Stimulated activated effector memory CD8-positive, alpha-beta T cell treated with anti-CD3 and anti-CD28 coated beads, Interleukin-12 subunit alpha, Interleukin-12 subunit beta, amount 100 ng/mL, for 72 hours (primary cell): ENCODE measurements around the gene DPP10.

ENCODE experiments used
- ATAC-seq: fragments of 150-1000 bp; cut with Tn5 transposase; 2 replicates; pipeline ENCODE4 v1.10.0; 2021
- DNase-seq, 2 donors: peaks; one replicate each; pipeline ENCODE4 v3.0.0; 2021 to 2022; ENCODE audit warnings: low spot score in 2 of 2
- H3K27ac Mint-ChIP-seq: one replicate; pipeline ENCODE4 v1.8.0; 2022; ENCODE audit warnings: mild to moderate bottlenecking, mixed read lengths
- H3K36me3 Mint-ChIP-seq: one replicate; pipeline ENCODE4 v1.8.0; 2022; ENCODE audit warnings: mild to moderate bottlenecking, mixed read lengths
- H3K4me1 Mint-ChIP-seq: one replicate; pipeline ENCODE4 v1.8.0; 2022; ENCODE audit warnings: mixed read lengths
- H3K4me3 Mint-ChIP-seq: one replicate; pipeline ENCODE4 v1.8.0; 2022; ENCODE audit warnings: mild to moderate bottlenecking, mixed read lengths
- H3K9me3 Mint-ChIP-seq: one replicate; pipeline ENCODE4 v1.8.0; 2022; ENCODE audit warnings: mixed read lengths

Gene DPP10

GRCh38 chr2:114542695-114543094 lies 100.3 kb downstream of the DPP10 start:
- Mint-ChIP-seq H3K4me1 (no peaks in the 10 kb centered on the region), H3K9me3 (peaks cover 2% of the 10 kb centered on the region), H3K36me3 (no peaks in the 10 kb centered on the region), H3K27ac (no peak overlapping the region), H3K4me3 (no peak overlapping the region)
- DNase-seq, result no peak
- no peak for ATAC-seq

- ATAC-seq, result no peak
- Mint-ChIP-seq H3K27ac (no peak overlapping the region), H3K9me3 (peaks cover 2% of the 10 kb centered on the region), H3K4me1 (no peaks in the 10 kb centered on the region), H3K36me3 (no peaks in the 10 kb centered on the region), H3K4me3 (no peak overlapping the region)
- no peak for DNase-seq
Observed at GRCh38 chr2:114543236-114543766, 100.9 kb downstream of the DPP10 start.

GRCh38 chr2:114545052-114545451 lies 102.6 kb downstream of the DPP10 start:
- no peaks in the 10 kb centered on the region for H3K4me1 Mint-ChIP-seq
- ATAC-seq (no peak), DNase-seq (no peak)
- H3K9me3 Mint-ChIP-seq, result peaks cover 2% of the 10 kb centered on the region
- no peak overlapping the region for H3K27ac Mint-ChIP-seq
- no peak overlapping the region for H3K4me3 Mint-ChIP-seq
- no peaks in the 10 kb centered on the region for H3K36me3 Mint-ChIP-seq

DNA sequence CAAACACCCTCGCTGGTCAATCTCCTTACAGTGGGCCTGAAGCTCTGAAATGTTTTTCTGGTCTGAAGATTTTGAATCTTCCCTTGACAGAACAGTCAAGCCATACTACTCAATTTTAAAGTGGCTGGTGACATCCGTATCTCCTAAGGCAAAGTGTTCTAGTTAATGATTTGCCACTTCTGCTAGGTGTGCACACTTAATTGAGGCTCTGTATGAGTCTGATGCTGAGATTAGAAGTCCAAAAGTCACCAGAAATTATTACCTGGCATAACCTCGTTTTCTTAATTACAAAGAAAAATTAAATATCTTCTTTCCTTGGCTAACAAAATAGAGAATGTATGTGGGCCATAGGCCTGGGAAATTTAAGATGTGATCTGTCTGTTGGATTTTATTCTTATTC lies 104.1 kb downstream of the DPP10 start:
- H3K9me3 Mint-ChIP-seq, result peaks cover 2% of the 10 kb centered on the region
- ATAC-seq (no peak), DNase-seq (no peak)
- H3K36me3 Mint-ChIP-seq, result no peaks in the 10 kb centered on the region
- H3K4me3 Mint-ChIP-seq, result no peak overlapping the region
- H3K27ac Mint-ChIP-seq, result no peak overlapping the region
- H3K4me1 Mint-ChIP-seq, result no peaks in the 10 kb centered on the region

DNA sequence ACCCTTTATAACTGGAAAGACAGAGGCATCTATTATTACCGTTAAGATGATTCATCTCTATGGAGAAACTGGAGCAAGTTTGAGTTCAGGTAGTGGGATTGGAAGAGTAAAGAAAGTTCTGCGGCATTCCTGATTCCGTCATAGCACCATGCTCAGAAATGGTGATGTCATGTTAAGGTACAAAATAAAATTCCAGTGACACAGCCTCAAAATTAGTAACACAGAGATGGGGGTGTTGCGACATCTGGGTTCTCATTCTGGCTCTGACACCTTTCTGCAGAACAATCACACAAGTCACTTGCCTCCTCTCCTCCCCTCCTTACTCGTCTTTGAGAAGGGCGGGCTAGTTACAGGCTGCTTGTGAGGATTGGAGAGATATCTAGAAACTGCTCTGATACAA lies 105.7 kb downstream of the DPP10 start:
- H3K27ac Mint-ChIP-seq, result no peak overlapping the region
- no peak overlapping the region for H3K4me3 Mint-ChIP-seq
- H3K36me3 Mint-ChIP-seq, result no peaks in the 10 kb centered on the region
- no peaks in the 10 kb centered on the region for H3K4me1 Mint-ChIP-seq
- ATAC-seq (no peak), DNase-seq (no peak)
- H3K9me3 Mint-ChIP-seq, result peaks cover 2% of the 10 kb centered on the region

DNA sequence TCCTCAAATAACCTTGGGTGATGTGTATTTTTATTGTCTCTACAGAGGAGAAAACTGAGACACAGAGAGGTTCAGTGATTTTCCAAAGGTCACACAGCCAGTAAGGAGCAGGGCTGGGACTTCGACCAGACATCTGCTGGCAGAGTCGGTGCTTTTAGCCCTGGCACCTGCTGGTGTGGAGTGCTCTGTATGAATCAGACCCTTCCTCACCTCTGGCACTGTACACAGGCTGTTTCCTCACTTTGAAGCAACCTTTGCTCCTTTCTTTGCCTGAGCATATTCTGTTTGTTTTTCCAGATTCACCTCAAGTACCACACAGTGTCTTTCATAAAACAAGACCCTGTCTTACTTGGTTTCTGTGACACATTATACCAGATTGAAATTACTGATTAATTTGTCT lies 107.9 kb downstream of the DPP10 start:
- Mint-ChIP-seq H3K4me1 (no peaks in the 10 kb centered on the region), H3K9me3 (no peaks in the 10 kb centered on the region), H3K4me3 (no peak overlapping the region), H3K27ac (no peak overlapping the region), H3K36me3 (no peaks in the 10 kb centered on the region)
- no peak for ATAC-seq
- DNase-seq, result no peak

DNA sequence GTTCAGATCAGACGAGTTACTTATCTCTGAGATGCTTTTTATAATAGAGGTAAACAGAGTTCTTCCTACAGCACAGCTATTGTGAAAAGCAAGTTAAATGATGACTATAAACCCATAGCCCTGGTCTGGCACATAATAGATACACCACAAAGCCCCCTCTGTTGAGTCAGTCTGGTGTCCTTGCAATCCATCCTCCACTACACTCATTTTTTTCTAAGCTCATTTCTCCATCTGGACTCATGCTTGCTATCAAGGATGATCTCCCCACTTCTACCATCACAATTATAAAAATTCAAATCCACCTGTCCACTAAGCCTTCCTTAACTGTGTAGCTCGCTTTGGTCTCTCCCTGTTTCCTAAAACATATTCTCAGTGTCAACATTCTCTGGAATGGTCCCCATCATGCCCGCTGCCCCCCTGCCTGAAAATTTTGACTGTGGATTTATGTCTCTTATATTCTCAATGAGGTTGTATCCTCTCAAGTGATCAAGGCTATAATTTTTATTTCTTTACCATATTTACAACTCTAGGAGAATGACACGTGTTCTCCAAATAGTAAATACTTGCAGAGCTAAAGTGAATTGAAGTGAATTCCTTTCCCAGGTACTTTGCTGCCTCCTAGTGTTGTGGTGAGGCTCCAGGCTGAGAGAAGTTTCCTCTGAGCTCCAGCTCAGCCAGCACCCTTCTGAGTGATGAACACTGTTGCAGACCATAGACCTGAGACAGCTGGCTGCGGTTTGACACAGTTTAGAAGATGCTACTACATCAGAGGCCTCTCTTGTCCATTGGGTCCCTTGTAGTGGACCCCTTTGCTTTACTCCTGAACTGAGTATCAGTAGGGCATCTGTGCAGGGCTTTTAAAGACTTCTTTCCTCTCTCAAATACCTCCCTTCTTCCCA lies 108.7 kb downstream of the DPP10 start:
- DNase-seq, result no peak
- Mint-ChIP-seq H3K36me3 (no peaks in the 10 kb centered on the region), H3K9me3 (no peaks in the 10 kb centered on the region), H3K27ac (no peak overlapping the region), H3K4me1 (no peaks in the 10 kb centered on the region), H3K4me3 (no peak overlapping the region)
- ATAC-seq, result no peak

DNA sequence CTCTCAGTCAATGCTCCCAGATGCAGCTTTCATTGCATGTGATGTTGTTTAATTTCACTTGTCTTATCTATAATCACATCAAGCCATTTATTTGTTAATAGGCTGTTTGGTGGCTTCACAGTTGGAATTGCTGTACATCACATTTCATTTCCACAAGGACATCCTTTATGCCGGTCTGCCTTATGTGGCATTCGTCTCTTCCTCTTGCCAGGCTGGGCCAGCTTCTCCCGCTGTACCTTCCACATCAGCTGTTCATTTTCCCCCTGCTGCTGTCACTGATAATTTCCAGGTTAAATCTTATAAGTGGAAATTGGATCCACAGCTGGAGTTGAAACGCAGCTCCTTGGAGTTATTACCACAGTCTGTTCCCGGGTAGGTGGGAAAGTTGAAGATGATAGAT lies 110.6 kb downstream of the DPP10 start:
- ATAC-seq (no peak), DNase-seq (no peak)
- Mint-ChIP-seq H3K4me3 (no peak overlapping the region), H3K9me3 (peaks cover 5% of the 10 kb centered on the region), H3K36me3 (no peaks in the 10 kb centered on the region), H3K27ac (no peak overlapping the region), H3K4me1 (no peaks in the 10 kb centered on the region)

DNA sequence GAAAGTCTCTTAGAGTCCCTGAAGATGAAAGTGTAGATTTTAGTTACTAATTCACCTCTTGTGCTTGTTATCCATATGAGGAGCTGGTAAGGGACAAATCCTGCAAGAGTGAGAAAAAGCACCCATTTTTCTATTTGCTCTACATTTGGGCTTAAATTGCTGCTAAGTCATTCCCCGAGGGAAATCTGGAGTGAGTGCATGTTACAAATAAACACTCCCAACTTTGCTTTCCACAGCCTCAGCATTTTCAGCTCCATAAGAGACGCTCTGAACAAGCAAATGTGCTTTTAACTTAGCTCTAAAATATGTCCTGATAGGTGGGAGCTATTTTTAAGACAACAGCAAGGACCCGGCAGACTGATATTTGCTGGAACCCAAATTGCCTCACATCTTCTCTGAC lies 126.7 kb downstream of the DPP10 start:
- Mint-ChIP-seq H3K27ac (no peak overlapping the region), H3K4me3 (no peak overlapping the region), H3K9me3 (no peaks in the 10 kb centered on the region), H3K4me1 (no peaks in the 10 kb centered on the region), H3K36me3 (no peaks in the 10 kb centered on the region)
- DNase-seq (no peak), ATAC-seq (no peak)

GRCh38 chr2:114577657-114578056 lies 135.2 kb downstream of the DPP10 start:
- Mint-ChIP-seq H3K4me1 (no peaks in the 10 kb centered on the region), H3K27ac (no peak overlapping the region), H3K9me3 (no peaks in the 10 kb centered on the region), H3K36me3 (no peaks in the 10 kb centered on the region), H3K4me3 (no peak overlapping the region)
- DNase-seq (no peak), ATAC-seq (no peak)

- Mint-ChIP-seq H3K4me3 (no peak overlapping the region), H3K4me1 (no peaks in the 10 kb centered on the region), H3K9me3 (no peaks in the 10 kb centered on the region), H3K36me3 (no peaks in the 10 kb centered on the region), H3K27ac (no peak overlapping the region)
- DNase-seq (no peak), ATAC-seq (no peak)
Observed at GRCh38 chr2:114579542-114579941, 137.1 kb downstream of the DPP10 start.

DNA sequence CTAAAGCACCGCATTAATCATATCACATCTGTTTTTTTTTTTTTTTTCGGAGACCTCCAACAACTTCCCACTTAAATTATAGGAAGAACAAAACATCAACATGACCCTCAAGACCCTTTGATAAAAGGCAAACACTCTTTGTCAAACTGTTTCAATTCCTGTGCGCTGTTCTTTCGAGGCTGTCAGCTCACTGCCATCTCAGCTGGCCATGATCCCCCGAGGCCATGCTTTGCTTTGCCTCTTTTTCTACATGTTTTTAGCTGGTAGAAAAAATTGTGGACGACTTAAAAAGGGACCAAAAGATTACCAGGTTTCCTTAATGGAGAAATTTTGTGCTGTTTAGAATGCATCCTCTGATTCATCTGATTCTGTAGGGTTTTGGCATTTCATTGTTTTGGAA lies 138.2 kb downstream of the DPP10 start:
- Mint-ChIP-seq H3K36me3 (no peaks in the 10 kb centered on the region), H3K9me3 (no peaks in the 10 kb centered on the region), H3K27ac (no peak overlapping the region), H3K4me1 (no peaks in the 10 kb centered on the region), H3K4me3 (no peak overlapping the region)
- ATAC-seq (no peak), DNase-seq (no peak)

- H3K4me1 Mint-ChIP-seq, result no peaks in the 10 kb centered on the region
- H3K27ac Mint-ChIP-seq, result no peak overlapping the region
- no peak overlapping the region for H3K4me3 Mint-ChIP-seq
- H3K9me3 Mint-ChIP-seq, result no peaks in the 10 kb centered on the region
- ATAC-seq (no peak), DNase-seq (no peak)
- no peaks in the 10 kb centered on the region for H3K36me3 Mint-ChIP-seq
Observed at GRCh38 chr2:114598329-114598728, 155.9 kb downstream of the DPP10 start.

GRCh38 chr2:114609203-114609602 lies 166.8 kb downstream of the DPP10 start:
- Mint-ChIP-seq H3K9me3 (peaks cover 9% of the 10 kb centered on the region), H3K4me1 (no peaks in the 10 kb centered on the region), H3K27ac (no peak overlapping the region), H3K4me3 (no peak overlapping the region), H3K36me3 (no peaks in the 10 kb centered on the region)
- ATAC-seq (no peak), DNase-seq (no peak)

- ATAC-seq, result no peak
- Mint-ChIP-seq H3K4me3 (no peak overlapping the region), H3K27ac (no peak overlapping the region)
Observed at GRCh38 chr2:114609801-114610200, 167.4 kb downstream of the DPP10 start.

GRCh38 chr2:114610677-114611076 lies 168.2 kb downstream of the DPP10 start:
- ATAC-seq (no peak), DNase-seq (no peak)
- H3K36me3 Mint-ChIP-seq, result no peaks in the 10 kb centered on the region
- H3K4me1 Mint-ChIP-seq, result no peaks in the 10 kb centered on the region
- H3K9me3 Mint-ChIP-seq, result peaks cover 7% of the 10 kb centered on the region
- no peak overlapping the region for H3K4me3 Mint-ChIP-seq
- no peak overlapping the region for H3K27ac Mint-ChIP-seq

More at GRCh38 chr2:114609801-114610200, 167.4 kb downstream of the DPP10 start:
- no peak for DNase-seq
- Mint-ChIP-seq H3K9me3 (peaks cover 9% of the 10 kb centered on the region), H3K36me3 (no peaks in the 10 kb centered on the region), H3K4me1 (no peaks in the 10 kb centered on the region)
